HuH-7 (cell line): ENCODE data around the gene NXPE4.

Experiments
- DNase-seq: peaks from one replicate; pipeline ENCODE4 v3.0.0; 2011; ENCODE audit warnings: low spot score

NXPE4 gene

GRCh38 chr11:114559425-114560310 lies 35.9 kb downstream of the NXPE4 start, which contains the start of gene NXPE1:
TSS of gene NXPE1 (minus strand) at chr11:114559881. CDS start at chr11:114551201, 8,680 bp downstream.
- DNase-seq: no peak

GRCh38 chr11:114556135-114556534 lies 39.5 kb downstream of the NXPE4 start:
- no peak for DNase-seq

- no peak for DNase-seq
Observed at GRCh38 chr11:114553642-114554041, 41.9 kb downstream of the NXPE4 start.

GRCh38 chr11:114551060-114551459 lies 44.5 kb downstream of the NXPE4 start:
- DNase-seq: no peak

- no peak for DNase-seq
Observed at GRCh38 chr11:114525682-114526081, 69.9 kb downstream of the NXPE4 start.

- no peak for DNase-seq
Observed at GRCh38 chr11:114524122-114524521, 71.5 kb downstream of the NXPE4 start.

- DNase-seq: no peak
Observed at GRCh38 chr11:114522818-114523217, 72.8 kb downstream of the NXPE4 start.
